GM18511 (cell line): Measurements from ENCODE around the gene DNAJC11.
"Not testable (repeated sequence)": the region's sequence is repeated elsewhere in the genome, so short reads cannot be mapped to it uniquely, and the experiment has no call there.

Experiments
- ATAC-seq: cut with Tn5 transposase; IDR thresholded peaks from one replicate; pipeline ENCODE4 v1.9.1; 2021; ENCODE audit warnings: mild to moderate bottlenecking, moderate library complexity; ENCODE audit not compliant: unreplicated experiment

DNAJC11 gene, protein sequence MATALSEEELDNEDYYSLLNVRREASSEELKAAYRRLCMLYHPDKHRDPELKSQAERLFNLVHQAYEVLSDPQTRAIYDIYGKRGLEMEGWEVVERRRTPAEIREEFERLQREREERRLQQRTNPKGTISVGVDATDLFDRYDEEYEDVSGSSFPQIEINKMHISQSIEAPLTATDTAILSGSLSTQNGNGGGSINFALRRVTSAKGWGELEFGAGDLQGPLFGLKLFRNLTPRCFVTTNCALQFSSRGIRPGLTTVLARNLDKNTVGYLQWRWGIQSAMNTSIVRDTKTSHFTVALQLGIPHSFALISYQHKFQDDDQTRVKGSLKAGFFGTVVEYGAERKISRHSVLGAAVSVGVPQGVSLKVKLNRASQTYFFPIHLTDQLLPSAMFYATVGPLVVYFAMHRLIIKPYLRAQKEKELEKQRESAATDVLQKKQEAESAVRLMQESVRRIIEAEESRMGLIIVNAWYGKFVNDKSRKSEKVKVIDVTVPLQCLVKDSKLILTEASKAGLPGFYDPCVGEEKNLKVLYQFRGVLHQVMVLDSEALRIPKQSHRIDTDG

DNA sequence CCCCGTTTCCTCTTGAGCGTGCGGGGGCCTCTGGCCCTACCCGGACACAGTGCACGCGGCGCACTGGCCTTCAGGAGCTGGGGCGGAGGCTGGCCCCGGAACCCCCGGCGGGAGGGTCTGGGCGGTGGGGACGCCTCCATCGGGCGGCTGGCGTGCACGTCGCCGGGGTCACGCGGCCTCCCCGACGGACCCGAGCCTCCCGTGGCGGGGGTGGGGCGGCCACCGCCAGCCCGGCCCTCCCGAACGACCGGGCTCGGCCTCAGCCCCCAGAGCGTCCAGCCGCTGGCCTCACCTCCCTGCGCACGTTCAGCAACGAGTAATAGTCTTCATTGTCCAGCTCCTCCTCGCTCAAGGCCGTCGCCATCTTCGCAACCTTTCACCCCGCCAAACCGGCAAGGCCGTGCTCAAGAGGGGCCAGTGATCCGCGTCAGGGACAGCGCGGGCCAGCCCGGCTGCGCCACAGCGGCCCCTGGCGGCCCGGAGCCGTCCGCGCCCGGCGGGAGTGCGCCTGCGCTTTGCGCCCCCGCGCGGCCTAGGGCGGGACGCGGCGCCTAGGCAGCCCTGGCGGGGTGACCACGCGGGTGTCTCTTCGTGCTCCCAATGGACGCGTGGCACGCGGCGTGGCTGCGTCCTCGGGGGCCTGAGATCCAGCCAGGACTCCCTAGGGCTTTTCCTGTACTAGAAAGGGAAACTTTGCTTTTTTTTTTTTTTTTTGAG is at the start of gene DNAJC11:
DNAJC11 (minus strand) TSS at position 380 of the 717 bp plus-strand sequence; CDS start at position 364, 16 bp downstream.
- ATAC-seq = peak; percentile 94

DNA sequence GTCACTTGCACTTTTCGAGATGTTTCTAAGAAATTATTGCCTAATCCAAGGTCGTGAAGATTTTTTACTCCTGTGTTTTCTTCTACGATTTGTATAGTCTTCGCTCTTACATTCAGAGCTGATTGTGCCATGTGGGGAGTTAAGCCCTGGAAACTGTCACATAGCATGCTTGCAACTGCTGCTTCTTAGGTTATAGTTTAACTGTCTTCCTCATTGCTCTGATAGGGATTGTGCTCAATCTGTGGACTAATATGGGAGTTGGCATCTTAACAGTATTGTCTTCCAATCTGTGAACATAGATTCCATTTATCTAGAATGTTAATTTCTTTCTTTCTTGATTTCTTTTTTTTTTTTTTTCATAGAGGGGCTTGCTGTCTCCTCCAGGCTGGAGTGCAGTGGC is 48.9 kb upstream of the DNAJC11 start:
- ATAC-seq = no peak

DNA sequence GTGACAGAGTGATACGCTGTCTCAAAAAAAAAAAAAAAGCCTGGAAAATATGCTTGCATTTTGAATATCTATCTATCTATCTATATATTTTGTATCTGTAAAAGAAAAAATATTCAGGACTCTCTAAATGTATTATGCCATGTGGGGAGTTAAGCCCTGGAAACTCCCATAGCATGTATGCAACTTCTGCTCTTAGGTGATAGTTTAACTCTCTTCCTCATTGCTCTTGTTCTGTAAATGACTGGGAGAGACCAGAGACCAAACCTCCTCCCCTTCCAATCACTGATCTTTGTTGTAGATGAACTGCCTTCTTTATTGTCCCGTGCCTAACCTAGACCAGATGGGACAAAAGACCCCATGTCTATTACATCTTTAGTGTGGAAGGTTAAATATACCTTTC is 46.1 kb upstream of the DNAJC11 start:
- no peak for ATAC-seq

DNA sequence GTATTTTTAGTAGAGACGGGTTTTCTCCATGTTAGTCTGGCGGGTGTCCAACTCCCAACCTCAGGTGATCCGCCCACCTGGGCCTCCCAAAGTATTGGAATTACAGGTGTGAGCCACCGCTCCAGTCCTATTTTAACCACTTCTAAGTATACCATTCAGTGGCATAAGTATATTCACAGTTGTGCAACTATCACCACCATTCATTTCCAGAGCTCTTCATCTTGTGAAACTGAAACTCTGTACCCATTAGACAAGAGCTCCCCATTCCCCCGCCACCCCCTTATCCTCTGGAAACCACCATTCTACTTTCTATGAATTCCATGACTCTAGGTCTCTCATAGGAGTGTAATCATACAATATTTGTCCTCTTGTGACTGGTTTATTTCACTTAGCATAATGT is 43.5 kb upstream of the DNAJC11 start:
- no peak for ATAC-seq

GRCh38 chr1:6743189-6744101 is 41.8 kb upstream of the DNAJC11 start:
- peak; percentile 59 for ATAC-seq

DNA sequence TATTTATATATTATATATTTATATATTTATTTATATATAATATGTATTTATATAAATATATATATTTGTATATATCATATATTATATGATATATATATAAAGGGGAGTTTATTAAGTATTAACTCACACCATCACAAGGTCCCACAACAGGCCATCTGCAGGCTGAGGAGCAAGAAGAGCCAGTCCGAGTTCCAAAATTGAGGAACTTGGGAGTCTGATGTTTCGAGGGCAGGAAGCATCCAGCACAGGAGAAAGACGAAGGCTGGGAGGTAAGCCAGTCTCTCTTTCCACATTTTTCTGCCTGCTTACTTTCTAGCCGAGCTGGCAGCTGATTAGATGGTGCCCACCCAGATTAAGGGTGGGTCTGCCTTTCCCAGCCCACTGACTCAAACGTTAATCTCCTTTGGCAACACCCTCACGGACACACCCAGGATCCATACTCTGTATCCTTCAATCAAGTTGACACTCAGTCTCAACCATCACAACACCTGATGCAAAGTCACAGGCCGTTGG is 41.1 kb upstream of the DNAJC11 start:
- ATAC-seq = not testable (repeated sequence)

- ATAC-seq = no peak
Measured at GRCh38 chr1:6738987-6739676, 37.5 kb upstream of the DNAJC11 start.

DNA sequence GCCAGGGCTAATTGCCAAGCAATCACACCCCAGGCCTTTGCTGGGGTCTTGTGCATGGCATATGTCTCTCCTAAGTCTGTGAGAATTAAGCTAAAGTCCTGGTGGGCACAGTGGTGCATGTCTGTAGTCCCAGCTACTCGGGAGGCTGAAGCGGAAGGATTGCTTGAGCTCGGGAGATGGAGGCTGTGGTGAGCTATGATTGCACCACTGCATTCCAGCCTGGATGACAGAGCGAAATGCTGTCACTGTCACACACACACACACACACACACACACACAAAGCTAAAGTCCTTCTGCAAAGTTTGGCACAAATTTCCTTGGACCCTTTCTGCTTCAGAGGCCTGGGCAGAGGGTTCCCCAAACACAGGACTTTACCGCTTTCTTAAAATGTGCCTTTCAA is 31.3 kb upstream of the DNAJC11 start:
- no peak for ATAC-seq

DNA sequence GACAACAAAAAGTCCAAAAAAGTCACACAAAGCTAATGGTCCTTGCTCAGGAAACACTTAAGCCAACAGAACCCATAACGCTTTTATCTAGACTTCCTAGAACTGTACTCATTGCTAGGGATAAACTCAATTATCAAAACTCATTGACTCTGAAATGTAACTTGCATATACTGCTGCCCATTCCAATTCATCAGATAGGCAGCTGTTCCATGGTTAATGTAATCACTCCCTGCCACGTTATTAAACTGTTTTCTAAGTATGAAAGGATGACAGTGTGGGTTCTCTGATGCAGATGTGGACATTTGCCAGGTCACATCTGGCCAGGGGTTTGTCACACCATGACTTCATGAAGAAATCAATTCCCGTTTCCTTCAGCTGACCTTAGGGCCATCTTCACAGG is 30.3 kb upstream of the DNAJC11 start:
- ATAC-seq = no peak

GRCh38 chr1:6730880-6731279 is 29.3 kb upstream of the DNAJC11 start:
- ATAC-seq = no peak

- ATAC-seq = no peak
Measured at GRCh38 chr1:6730473-6730872, 28.9 kb upstream of the DNAJC11 start.

DNA sequence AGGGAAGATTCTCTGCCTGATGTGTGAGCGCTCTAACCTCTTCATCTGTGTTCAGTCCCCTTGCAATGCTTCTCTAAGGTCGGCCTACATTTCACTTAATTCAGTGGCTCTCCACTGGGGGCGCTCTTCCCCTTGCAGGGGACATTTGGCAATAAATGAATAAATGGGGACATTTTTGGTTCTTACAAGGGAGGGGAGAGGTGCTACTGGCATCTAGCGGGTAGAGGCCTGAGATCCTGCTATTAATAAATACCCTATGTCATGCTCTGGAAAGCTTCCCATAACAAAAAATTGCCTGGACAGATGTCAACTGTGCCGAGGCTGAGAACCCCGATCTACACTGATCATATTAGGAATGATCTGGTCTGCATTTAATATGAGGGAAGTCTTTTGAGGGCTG is 25.9 kb upstream of the DNAJC11 start:
- no peak for ATAC-seq

- ATAC-seq = no peak
Measured at GRCh38 chr1:6726253-6726652, 24.6 kb upstream of the DNAJC11 start.

DNA sequence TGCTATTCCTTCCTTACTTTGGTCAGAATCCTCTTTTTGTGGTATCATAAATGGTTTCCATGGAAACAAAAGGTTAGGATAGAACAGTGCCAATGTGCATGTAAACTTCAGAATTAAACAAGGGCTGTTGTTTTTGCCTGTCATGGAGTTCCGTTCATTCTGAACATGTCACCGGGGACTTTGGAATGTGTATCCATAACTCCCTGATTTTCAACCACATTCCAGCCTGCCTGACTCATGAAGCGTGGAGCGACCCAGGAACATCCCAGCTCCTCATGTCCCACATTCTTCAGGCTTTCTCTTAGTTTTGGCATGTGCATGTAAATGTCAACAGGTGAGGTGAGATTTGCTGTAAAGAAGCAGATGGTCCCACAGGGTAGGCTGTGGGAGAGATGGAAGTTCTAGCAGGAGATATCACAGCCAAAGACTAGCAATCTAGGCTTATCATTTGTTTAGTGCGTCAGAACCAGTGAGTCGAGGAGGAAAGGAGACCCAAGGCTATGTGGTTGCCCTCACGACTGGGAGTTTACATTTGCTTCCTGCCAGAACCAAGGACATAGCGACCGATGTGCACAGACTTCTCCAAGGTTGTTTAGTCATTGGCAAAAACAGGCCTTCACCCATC is 23.0 kb upstream of the DNAJC11 start:
- no peak for ATAC-seq

DNA sequence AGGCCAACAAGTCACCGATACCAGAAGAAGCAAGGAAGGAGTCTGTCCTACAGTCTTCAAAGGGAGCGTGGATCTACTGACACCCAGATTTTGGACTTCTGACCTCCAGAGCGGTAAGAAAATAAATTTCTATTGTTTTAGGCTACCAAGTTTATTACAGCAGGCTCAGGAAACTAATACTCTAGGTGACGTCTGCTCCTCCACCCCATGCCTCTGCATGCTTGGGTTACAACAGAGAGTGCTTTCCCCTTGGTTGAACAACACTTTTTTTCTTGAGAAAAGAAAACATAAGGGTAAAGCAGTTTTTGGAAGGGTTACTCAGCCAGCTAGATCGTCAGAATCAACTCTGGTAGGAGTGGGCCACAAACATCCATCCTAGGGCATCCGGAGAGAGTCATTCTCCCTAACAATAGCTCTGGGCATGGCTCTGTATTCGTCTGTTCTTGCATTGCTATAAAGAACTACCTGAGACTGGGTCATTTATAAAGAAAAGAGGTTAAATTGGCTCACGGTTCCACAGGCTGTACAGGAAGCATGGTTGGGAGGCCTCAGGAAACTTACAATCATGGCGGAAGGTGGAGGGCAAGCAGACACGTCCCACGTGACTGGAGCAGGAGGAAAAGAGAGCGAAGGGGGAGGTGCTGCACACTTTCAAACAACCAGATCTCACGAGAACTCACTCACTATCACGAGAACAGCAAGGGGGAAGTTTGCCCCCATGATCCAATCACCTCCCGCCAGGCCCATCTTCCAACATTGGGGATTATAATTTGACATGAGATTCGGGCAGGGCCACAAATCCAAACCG is 22.2 kb upstream of the DNAJC11 start:
- no peak for ATAC-seq

DNA sequence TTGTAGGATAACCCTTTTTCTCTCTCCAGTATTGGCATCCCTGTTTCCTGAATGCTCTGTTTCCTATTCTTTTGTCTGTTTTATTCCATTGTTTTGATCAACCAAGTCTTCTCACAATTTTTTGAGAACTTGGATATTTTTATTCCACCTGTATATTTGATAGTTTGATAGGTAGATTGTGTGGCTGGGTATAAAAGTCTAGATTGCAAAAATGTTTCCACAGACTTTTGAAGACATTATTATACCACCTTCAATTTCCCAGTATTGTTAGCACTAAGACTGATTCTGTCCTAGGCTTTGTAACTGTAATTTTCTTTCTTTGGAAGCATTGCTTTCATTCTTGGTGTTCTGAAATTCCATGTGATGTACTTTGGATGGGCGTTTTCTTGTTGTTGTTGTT is 9.6 kb upstream of the DNAJC11 start:
- ATAC-seq = no peak

GRCh38 chr1:6704746-6705145 is 3.1 kb upstream of the DNAJC11 start:
- ATAC-seq = no peak

GRCh38 chr1:6703016-6703415 is 1.4 kb upstream of the DNAJC11 start:
- ATAC-seq = no peak
